ENCODE results near the gene XCR1. TPM values are rescaled to one million over a fixed set of nuclear protein-coding genes. Genes with fewer than 3 reads are reported as not detected.
"Not testable (repeated sequence)": the region's sequence is repeated elsewhere in the genome, so short reads cannot be mapped to it uniquely, and the experiment has no call there.

Gene XCR1
- total and polyA plus RNA-seq, 2 donors (not counting 1 experiment from before 2014, with no cell fraction given) = 0.01 TPM; not detected in 1

DNA sequence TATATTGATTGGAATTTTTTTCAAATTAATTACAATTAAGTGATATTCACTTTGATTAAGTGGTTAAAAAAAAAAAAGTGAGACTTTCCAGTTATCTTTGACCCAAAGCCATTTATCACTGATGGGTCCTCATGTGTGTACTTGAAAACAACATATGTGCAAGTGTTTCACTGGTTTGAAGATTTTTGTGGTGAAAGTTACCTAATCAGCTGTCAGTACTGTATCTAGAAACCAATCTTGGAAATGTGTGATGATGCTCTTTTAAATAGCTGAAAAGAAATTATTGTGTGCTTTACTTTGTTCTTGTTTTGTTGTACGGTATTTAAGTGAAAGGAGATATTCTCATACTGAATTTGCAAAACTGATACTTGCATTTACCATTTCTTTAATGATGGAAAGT is 11.6 kb upstream of the XCR1 start:
- Histone ChIP-seq H3K4me3 (ENCODE audit: control extremely low read depth in 1 of 5, extremely low read depth in 1 of 5, insufficient read depth in 1 of 5, low read depth in 2 of 5, low read length in 4 of 5) (no peak overlapping the region), H3K79me2 (ENCODE audit: control insufficient read depth, insufficient read depth, low read length) (no peaks in the 10 kb centered on the region), H3K4me1 (ENCODE audit: control insufficient read depth in 2 of 2, insufficient read depth in 2 of 2, low read length in 2 of 2) (no peaks in the 10 kb centered on the region), H3K4me2 (replicated peaks; ENCODE audit: low read depth, low read length, poor library complexity, severe bottlenecking) (no peak overlapping the region), H3K27ac (ENCODE audit: low read length in 2 of 2) (no peak overlapping the region), H3K27me3 (replicated peaks in 1 of 4; ENCODE audit: control extremely low read depth in 1 of 4, control insufficient read depth in 3 of 4, insufficient read depth in 4 of 4, low read length in 3 of 4) (no peaks in the 10 kb centered on the region), H4K20me1 (ENCODE audit: control insufficient read depth, insufficient read depth, low read length, poor library complexity, severe bottlenecking) (no peaks in the 10 kb centered on the region), H3K36me3 (replicated peaks in 1 of 2; ENCODE audit: control extremely low read depth in 1 of 2, control insufficient read depth in 1 of 2, extremely low read depth in 1 of 2, insufficient read depth in 2 of 2, low read length in 1 of 2) (no peaks in the 10 kb centered on the region), H2AFZ (ENCODE audit: insufficient read depth, low read depth, low read length, poor library complexity, severe bottlenecking) (no peak overlapping the region), H3K9ac (ENCODE audit: low read length) (no peak overlapping the region), H3K9me3 (ENCODE audit: control extremely low read depth in 1 of 3, control insufficient read depth in 2 of 3, insufficient read depth in 1 of 3, low read length in 2 of 3) (no peaks in the 10 kb centered on the region)
- no peak for TF ChIP-seq EZH2 (IDR thresholded peaks at IDR 0.05; ENCODE audit: borderline replicate concordance, insufficient read depth, low read depth, low read length, poor library complexity, severe bottlenecking)
- TF ChIP-seq, protein P1, sequence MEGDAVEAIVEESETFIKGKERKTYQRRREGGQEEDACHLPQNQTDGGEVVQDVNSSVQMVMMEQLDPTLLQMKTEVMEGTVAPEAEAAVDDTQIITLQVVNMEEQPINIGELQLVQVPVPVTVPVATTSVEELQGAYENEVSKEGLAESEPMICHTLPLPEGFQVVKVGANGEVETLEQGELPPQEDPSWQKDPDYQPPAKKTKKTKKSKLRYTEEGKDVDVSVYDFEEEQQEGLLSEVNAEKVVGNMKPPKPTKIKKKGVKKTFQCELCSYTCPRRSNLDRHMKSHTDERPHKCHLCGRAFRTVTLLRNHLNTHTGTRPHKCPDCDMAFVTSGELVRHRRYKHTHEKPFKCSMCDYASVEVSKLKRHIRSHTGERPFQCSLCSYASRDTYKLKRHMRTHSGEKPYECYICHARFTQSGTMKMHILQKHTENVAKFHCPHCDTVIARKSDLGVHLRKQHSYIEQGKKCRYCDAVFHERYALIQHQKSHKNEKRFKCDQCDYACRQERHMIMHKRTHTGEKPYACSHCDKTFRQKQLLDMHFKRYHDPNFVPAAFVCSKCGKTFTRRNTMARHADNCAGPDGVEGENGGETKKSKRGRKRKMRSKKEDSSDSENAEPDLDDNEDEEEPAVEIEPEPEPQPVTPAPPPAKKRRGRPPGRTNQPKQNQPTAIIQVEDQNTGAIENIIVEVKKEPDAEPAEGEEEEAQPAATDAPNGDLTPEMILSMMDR (IDR thresholded peaks at IDR 0.05) = no peak
- DNase-seq (no peak), ATAC-seq (ENCODE audit: low read depth) (no peak)
- WGBS (ENCODE audit: insufficient coverage) = no CpG with 5 or more reads among the region's 1 CpG
- H3K27me3 Mint-ChIP-seq = peaks cover 14% of the 10 kb centered on the region
- no peak overlapping the region for H3K4me3 Mint-ChIP-seq
- intact Hi-C loops (cut with micrococcal nuclease) = no loop called here
- ChIA-PET CTCF (interaction anchor here (0.7 kb wide), 1 partner anchor 397 kb away, joined by 4 read pairs; no protein-coding TSS in a partner anchor), POLR2A (no interaction called here)
- H3K9me3 Mint-ChIP-seq (ENCODE audit: insufficient read depth) = no peaks in the 10 kb centered on the region
- no peaks in the 10 kb centered on the region for H3K4me1 Mint-ChIP-seq
- H3K27ac Mint-ChIP-seq = no peak overlapping the region

DNA sequence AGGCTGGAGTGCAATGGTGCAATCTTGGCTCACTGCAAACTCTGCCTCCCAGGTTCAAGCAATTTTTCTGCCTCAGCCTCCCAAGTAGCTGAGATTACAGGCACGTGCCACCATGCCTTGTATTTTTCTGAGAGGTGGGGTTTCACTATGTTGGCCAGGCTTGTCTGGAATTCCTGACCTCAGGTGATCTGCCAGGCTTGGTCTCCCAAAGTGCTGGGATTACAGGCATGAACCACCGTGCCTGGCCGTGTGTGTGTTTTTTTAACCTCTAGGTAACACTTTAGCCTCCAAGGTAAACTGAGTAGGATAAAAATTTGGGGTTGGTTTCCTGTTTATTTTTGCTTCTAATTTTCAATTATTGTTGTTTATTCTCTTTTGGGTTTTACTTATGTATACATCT is 10.8 kb upstream of the XCR1 start:
- H3K36me3 ChIP-seq (replicated peaks in 1 of 2; ENCODE audit: control extremely low read depth in 1 of 2, control insufficient read depth in 1 of 2, extremely low read depth in 1 of 2, insufficient read depth in 2 of 2, low read length in 1 of 2); H3K27ac ChIP-seq (ENCODE audit: low read length in 2 of 2); CTCF ChIA-PET; H4K20me1 ChIP-seq (ENCODE audit: control insufficient read depth, insufficient read depth, low read length, poor library complexity, severe bottlenecking); H3K4me1 ChIP-seq (ENCODE audit: control insufficient read depth in 2 of 2, insufficient read depth in 2 of 2, low read length in 2 of 2); H3K9ac ChIP-seq (ENCODE audit: low read length); H3K9me3 Mint-ChIP-seq (ENCODE audit: insufficient read depth); H3K79me2 ChIP-seq (ENCODE audit: control insufficient read depth, insufficient read depth, low read length); DNase-seq; H3K4me1 Mint-ChIP-seq; H2AFZ ChIP-seq (ENCODE audit: insufficient read depth, low read depth, low read length, poor library complexity, severe bottlenecking); H3K27ac Mint-ChIP-seq; H3K9me3 ChIP-seq (ENCODE audit: control extremely low read depth in 1 of 3, control insufficient read depth in 2 of 3, insufficient read depth in 1 of 3, low read length in 2 of 3); ATAC-seq (ENCODE audit: low read depth); H3K4me2 ChIP-seq (replicated peaks; ENCODE audit: low read depth, low read length, poor library complexity, severe bottlenecking); H3K4me3 Mint-ChIP-seq; intact Hi-C loops (cut with micrococcal nuclease); H3K4me3 ChIP-seq (ENCODE audit: control extremely low read depth in 1 of 5, extremely low read depth in 1 of 5, insufficient read depth in 1 of 5, low read depth in 2 of 5, low read length in 4 of 5); H3K27me3 ChIP-seq (replicated peaks in 1 of 4; ENCODE audit: control extremely low read depth in 1 of 4, control insufficient read depth in 3 of 4, insufficient read depth in 4 of 4, low read length in 3 of 4): not testable (repeated sequence)
- POLR2A ChIA-PET = interaction anchor here (0.7 kb wide), 1 partner anchor 149 kb away, joined by 6 read pairs; no protein-coding TSS in a partner anchor
- H3K27me3 Mint-ChIP-seq = peaks cover 14% of the 10 kb centered on the region
- WGBS (ENCODE audit: insufficient coverage) = 80% methylated on average over 2 of the region's 3 CpGs

Data from B cell (primary cell).